GM11168 (cell line): Measurements from ENCODE around the gene NMNAT2.

ENCODE experiments used
- in situ Hi-C: fragments of 300-500 bp; cut with MboI; formaldehyde crosslinking; loops from one replicate; pipeline ENCODE4 v1.12.0; 2022; ENCODE audit warnings: low sequenced_read_pairs; ENCODE audit not compliant: unreplicated experiment

NMNAT2 gene

DNA sequence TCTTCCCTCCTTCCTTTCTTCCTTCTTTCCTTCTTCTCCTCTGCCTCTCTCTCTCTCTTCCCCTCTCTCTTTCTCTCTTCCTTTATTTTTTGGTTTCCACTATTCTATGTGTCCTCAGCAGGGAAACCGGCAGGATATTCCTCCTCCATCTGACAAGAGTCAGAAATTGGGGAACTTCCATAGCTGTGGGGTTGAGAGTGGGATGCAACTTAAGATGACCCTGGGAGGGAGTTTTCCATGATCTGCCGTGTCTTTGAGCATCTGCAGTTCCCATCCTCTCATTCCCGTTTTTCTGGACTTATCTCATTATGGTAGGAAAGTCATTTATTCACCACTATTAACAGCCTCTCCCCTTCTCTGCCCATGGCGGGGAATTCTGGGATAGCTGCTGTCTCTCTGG is 98.6 kb downstream of the NMNAT2 start:
- in situ Hi-C loops, result no loop called here

DNA sequence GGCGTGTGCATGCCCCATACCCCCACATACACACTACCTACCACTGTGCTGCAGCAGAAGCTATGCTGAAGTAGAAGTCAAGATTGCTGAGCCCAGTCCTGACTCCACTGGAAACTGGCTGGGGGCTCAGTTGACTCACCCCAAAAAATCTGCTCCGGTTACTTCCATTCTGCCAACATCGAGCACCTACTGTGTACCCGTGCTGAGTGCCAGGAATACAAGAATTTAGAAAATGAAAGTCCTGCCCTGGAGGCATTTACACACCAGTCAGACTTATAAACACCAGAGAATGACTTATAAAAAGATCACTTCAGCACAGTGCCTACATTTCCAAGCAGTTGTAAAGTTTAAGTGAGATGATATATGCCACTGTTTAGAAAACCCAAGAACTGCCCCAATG is 99.1 kb downstream of the NMNAT2 start:
- in situ Hi-C loops, result no loop called here

DNA sequence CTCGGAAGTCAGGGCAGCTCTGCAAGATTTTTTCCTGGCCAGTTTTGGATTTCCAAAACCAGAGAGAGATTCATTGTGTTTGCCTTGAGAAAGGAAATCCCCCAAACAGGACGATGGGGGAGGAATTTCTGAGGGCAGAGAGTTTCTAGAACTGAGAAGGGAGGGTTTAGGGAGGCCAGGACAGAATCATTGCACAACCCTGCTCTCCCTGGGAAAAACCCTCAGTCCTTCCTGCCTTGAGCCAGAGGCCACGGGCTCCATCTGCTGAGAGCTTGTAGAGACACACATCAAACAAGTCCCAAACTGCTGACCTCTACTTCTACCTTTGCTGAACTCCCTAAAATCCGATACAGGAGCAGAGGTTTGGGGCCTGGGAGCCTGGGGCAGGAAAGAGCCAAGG is 99.7 kb downstream of the NMNAT2 start:
- in situ Hi-C loops, result no loop called here

DNA sequence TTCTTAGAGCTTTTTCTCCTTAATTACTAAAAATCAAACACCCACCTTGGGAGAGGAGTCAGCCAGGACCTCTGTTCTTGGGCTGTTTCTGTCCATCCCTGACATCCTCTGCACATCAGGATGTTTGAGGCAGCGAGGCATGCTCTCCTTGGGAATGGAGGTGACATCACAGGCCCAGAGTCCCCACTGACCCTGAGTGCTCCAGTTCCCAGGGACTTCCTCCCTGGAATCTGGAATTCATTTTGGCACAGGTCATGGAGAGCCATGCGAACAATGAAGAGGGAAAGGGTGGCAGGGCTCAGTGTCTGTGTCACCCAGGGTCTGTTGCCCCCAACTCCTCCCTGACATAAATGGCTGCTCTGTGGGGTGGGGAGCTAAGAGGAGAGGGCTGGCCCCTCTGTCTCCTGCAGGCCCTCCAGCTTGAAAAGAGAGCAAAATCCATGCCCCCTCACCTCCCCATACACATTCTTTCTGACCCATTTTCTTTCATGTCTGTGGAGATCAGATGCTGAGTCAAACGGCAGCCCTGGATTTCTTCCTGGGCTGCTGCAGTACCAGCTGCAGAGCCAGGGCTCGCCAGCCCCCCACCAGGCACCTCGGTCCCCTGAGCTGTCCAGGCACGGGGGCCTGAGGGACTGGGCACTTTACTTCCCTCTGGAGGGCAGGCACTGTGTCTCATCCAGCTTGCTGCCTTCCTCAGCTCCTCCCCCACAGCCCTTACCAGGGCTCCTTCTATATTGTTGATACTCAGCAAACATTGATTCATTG is 102.0 kb downstream of the NMNAT2 start:
- in situ Hi-C loops, result no loop called here

DNA sequence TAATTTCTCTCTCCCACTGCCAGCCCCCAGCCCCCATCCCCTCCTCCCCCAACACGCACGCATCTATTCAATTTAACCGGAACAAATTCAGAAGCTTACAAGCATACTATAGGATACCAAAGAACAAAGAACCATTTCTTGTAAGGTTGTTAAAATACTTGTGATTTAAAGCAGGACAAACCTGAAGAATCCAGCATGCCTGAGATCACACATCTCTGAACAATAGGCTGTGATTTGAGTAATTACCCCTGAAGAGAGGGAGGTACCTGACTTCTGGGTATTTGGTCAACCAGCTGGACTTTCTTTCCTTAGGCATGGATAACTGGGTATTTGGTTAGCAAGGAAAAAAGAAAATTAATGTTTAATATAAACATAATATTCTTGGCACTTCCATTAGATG is 105.1 kb downstream of the NMNAT2 start:
- in situ Hi-C loops, result no loop called here

DNA sequence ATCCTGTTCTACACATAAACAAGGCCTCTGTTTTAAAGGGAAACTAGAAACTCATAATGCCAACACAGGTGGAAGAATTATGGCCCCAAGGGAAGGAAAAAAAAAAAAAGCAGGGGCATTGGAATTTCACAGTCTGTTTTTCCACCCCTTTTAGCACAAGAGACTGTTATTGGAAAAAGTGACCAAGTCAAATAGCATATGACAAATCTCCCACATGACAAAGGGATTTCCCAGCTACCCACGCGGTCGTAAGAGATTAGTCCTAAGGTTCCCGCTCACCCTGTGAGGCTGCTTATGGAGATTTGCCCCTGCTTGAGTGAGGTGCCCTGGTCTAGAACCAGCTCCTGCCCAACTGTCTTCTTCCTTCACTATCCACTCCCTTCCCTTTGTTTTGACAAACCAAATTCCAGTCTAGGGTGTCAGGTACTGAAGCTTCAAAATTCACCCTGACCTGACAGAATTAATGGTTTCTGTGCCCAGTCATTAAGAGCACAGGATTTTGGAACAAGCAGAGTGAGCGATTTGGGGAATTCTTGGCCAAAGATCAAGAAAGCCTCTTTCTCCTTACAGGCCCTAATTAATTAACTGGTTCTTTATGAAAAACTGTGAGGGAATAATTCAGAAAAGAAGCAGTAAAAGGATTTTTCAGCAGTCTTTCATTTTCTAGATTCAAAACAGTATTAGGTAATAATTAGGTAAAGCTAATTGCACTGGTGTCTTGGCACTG is 107.3 kb downstream of the NMNAT2 start:
- in situ Hi-C loops, result no loop called here

DNA sequence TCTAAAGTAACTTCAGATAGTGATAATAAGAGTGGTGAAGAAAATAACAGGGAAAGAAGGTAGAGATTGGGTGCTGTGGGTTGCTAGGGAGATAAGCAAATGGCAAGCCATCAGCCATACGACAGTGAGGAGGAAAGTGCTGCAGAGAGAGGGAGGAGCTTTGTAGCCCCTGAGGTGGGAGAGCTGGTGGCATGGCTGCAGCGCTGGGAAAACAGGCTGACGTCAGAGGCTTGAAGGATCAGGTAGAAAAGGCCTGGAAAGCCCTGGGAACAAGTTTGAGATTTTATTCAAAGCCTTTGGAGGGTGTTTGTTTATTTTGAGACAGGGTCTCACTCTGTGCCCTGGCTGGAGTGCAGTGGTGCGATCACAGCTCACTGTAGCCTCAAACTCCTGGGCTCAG is 109.5 kb downstream of the NMNAT2 start:
- in situ Hi-C loops, result no loop called here

DNA sequence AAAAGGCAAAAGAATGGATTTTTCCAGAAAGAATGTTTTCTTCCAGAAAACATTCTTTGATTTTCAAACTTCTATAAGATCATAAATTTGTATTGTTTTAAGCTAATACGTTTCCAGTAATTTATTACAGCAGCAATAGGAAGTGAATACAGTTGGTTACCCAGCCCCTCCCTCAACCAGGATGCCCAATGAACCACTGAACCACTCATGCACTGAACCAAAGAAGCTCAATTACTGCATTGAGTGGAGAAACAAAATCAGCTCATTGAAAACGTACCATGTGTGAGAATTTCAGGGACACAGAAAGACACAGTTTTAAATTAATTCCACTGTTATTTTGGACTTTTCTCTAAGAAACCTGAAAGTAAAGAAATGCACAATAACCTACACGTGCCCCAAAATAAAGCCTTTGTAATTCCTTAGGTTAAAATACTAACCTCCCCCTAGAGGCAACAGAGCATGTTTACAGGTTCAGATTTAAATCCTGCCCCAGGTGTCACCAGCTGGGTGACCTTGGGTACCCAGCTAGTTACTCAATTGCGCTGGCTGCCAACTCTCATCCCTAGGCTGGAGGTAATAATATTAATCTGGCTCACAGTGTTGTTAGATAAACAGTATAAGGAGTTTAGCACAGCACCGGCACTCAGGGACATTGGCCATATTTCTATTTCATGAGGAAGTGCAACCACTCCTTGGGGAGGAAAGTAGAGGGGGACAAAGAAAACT is 111.7 kb downstream of the NMNAT2 start:
- in situ Hi-C loops, result no loop called here

DNA sequence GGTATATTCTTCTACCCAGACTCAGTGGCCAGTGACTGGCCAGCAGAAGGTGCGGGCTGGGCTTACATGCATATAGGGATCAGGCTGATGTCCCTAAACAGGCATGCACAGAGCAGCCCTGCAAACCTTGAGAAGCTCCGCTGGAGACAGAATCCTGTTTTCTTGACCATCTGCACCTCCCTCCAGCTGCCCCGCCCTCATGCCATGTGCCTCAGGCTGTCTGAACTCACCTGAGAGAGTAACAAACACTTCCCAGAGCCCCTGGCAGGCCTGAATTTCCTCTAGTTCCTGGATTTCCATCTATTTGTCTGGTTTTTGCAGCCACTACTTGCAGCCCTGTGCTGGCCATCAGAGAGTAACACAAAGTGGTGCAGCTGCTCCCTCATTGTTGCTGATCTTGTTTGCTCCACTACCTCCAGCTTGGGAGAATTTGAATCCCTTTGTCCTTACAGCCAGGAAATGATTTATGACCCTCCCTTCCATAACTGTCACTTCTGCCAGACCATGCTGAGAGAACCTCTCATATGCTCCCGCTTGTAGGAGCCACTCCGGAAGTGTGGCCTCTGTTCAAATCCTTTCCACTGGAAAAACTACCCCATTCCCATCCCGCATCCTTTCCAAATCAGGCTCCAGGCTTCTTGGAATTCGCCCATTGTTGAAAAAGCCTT is 113.6 kb downstream of the NMNAT2 start:
- in situ Hi-C loops, result no loop called here

DNA sequence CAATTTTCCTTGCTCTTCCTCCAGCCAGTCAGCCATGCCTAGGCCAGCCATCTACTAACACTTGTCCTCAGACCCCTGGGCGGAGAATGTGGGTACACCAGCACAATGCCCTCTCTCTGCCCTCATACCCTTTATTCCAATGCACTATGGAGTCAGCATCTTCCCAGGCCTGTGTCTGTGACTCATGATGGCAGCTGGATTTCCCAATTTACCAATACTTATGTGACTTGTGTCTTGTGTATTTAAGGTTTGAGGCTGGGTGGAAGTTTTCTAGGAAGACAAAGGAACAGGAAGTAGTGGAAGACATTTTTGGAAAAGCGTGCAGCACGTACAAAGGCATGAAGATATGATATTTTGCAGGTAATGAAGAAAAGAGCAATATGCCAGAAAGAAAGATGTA is 114.3 kb downstream of the NMNAT2 start:
- in situ Hi-C loops, result no loop called here

DNA sequence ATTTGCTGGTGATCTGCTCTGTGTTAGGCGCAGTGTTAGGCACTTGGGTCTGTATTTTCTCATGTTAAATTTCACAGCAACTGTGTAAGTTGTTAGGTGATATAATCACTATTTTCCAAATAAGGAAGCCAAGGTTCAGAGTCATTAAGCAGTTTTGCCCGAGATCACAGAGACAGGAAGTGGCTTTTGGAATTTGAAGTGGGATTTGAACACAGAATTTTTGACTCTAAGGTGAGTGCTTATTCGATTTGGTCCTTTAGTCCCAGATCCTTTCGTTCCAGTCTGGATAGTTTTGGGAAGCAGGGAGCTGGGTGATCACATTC is 114.9 kb downstream of the NMNAT2 start:
- in situ Hi-C loops, result no loop called here

DNA sequence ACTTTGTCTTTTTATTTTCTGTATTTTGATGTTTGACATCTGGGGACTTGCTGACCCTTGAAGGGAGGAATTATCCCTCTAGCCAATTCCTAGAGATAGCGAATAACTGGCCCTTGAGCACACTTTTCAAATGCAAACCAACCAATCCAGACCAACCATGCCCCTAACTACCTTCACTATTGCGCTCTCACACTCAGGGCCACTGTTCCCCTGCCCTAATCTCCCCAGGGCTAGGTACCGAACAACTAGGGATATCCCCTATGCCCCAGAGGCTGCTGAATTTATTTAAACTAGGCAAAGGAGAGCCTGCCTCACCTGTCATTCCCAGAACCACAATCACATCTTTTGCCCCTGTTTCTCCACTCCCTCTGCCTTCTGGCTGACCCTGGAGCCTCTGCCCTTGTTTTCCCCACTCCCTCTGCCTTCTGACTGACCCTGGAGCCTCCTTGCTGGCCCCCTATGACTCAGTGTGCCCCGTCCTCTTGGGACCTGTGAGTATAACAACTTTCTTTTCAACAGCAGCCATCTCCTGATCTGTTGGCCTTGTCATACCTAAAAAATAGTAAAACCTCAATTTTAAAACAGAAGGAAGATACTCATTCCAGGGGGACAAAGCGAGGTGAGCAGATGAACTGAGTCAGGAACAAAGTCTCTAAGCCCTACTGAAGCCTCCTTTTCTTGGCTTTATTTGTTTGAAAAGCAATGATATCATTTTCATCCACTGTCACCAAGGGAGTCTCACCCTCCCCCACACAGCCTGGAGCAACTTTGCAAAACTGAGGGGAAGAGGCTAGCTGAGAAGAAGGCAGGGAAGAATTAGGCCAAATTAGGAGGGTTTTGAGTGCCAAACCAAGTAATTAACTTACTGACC is 115.5 kb downstream of the NMNAT2 start:
- in situ Hi-C loops, result no loop called here

DNA sequence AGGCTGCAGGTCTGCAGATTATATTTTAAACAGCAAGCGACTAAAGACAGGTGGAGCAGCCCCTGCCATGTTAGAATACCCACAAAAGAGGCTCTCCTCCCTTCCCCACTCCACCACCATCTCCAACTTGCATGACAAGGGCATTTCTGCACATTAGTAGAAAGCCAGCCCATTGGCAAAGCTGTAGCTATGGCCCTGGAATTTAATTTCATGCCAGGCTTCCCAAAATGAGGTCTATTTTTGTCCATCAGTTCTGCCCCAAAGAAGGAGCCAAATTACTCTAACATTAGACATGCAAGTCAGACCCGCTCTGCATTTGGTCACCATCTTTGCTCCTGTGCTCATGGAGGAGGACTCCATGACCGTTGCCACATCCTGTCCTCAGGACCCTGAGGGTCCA is 116.9 kb downstream of the NMNAT2 start:
- in situ Hi-C loops, result no loop called here

DNA sequence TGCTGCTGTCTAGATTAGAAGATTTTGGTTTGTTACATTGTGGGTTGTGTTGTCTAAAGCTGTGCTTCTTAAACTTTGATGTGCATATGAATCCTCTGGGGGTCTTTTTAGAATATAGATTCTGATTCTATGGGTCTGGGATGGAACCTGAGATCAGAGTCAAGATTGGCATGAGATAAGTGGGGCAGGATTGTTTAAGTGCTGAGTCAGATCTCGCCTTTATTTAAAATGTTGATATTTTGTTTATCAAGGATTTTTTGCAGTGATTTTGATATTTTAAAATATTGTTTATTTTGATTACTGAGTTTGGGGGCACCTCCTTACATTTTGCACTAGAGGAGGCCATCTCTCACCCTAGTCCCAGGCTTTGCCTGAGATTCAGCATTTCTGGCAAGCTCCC is 117.4 kb downstream of the NMNAT2 start:
- in situ Hi-C loops, result no loop called here

DNA sequence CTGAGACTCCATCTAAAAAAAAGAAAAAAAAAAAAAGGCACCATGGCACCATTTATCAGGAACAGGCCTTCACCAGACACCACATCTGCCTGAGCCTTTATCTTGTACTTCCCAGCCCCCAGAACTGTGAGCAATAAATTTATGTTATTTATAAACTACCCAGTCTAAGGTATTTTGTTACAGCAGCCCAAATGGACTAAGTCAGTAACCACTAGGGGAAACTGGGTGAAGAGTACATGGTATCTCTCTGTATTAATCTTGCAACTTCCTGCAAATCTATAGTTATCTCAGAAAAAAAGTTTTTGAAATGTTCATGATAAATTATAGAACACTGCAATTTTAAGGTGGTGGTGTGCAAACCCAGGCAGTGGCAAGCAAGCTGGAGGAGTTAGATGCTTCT is 117.8 kb downstream of the NMNAT2 start:
- in situ Hi-C loops, result no loop called here

DNA sequence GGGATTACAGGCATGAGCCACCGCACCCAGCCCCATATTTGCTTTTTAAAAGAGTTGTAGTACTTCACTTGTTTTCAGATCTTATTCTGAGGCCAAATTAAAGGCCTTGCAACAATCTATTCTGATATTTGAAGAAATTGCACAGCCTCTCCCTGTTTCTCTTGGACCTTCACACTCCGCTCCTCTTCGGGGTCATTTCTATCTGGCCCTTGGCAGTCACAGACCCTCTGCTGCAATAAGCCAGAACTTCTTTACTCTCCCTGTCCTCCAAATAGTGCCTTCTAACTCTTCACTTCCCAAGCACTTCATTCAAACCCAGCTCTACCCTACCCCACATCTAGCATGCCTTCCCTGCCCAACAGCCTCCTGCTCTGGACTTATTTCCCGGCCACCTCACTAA is 121.4 kb downstream of the NMNAT2 start:
- in situ Hi-C loops, result no loop called here

DNA sequence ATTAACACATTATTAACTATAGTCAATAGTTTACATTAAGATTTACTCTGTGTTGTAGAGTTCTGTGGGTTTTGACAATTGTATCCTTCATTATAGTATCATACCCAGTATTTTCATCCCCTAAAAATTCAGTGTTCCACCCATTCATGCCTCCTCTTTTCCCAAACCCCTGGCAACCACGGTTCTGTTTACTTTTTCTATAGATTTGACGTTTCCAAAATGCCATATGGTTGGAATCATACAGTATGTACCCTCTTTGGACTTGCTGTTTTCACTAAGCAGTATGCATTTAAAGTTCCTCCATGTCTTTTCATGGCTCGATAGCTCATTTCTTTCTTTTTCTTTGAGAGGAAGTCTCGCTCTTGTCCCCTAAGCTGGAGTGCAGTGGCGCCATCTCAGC is 122.7 kb downstream of the NMNAT2 start:
- in situ Hi-C loops, result no loop called here

DNA sequence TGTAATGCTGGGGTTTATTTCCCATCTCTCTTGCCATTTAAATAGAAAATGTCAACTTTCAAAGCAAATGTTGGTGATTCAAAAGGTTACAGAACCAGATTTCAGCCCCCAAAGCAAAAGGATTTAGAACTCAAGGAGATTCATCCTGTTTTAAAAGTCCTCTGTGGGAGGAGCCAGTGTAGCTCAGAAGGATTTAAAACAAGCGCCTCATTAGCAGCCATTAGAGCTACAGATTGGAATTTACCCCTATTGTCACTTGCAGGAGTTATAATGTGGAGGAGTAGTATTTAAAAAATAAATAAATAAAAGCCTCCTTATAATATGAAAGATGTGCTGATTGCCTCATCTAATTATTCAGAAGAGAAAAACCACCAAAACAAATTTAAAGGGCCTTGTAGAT is 124.3 kb downstream of the NMNAT2 start:
- in situ Hi-C loops, result no loop called here

DNA sequence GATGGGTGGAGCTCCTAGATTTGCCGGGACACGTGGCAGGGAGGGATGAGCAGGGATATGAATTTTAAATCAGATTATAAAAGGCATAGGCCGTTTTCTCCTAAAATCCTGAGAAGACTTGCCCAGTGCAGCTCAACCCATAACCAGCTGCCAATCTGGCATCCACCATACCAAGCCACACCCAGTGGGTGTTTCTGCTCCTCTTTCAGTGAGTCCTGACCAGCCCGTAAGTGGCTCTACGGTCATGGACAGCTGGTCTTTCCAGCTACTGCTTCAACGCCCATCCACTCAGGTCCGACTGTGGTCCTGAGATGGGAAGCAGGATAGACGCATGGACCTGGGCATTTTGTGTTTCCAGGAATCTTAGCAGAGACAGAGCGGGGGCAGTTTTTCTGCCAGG is 124.9 kb downstream of the NMNAT2 start:
- in situ Hi-C loops, result no loop called here
